ENCODE data around the gene GDPD4. TPM values are rescaled to one million over a fixed set of nuclear protein-coding genes. Genes with fewer than 3 reads are reported as not detected.

GDPD4 gene
- total RNA-seq, 4 donors from 2014 or later = not detected

DNA sequence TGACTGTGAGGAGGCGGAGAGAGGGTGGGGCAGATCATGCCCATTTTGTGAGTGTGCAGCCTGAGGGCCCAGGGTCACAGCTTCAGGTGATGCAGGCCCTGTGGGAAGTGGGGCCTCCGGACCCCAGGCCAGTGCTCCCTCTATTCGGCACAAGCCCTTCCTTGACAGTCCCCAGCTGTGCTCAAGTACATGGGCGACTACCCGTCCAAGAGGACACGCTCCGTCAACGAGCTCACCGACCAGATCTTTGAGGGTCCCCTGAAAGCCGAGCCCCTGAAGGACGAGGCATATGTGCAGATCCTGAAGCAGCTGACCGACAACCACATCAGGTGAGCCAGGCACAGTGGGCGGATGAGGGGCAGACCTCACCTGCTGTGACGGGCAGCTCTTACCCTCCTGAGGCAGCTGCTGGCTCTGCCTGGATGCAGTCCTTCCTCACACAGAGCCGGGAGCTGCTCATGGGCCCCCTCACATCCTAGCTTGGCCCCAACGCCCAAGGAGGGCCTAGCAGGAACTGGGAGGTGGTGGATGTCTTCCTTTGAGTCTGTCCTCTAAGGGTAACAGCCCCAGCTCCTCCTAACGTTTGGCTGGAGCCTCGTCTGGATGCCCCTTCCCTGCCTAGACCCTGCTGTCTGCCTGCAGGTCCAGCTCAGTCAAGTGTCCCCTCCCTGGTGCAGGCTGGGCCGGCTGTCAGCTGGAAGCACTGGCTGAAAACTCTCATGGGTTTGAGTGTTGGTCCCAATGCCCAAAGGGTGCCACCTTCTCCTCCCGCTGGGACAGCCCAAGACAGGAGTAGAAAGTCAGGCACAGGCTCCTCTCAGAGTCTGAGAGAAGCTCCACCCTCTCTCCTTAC is 97.4 kb downstream of the GDPD4 start:
- intact Hi-C loops (cut with DNase I) = no loop called here
- no peak for DNase-seq
- WGBS, 2 donors = 74 to 94% methylated on average over 7 to 9 of the region's 20 CpGs

DNA sequence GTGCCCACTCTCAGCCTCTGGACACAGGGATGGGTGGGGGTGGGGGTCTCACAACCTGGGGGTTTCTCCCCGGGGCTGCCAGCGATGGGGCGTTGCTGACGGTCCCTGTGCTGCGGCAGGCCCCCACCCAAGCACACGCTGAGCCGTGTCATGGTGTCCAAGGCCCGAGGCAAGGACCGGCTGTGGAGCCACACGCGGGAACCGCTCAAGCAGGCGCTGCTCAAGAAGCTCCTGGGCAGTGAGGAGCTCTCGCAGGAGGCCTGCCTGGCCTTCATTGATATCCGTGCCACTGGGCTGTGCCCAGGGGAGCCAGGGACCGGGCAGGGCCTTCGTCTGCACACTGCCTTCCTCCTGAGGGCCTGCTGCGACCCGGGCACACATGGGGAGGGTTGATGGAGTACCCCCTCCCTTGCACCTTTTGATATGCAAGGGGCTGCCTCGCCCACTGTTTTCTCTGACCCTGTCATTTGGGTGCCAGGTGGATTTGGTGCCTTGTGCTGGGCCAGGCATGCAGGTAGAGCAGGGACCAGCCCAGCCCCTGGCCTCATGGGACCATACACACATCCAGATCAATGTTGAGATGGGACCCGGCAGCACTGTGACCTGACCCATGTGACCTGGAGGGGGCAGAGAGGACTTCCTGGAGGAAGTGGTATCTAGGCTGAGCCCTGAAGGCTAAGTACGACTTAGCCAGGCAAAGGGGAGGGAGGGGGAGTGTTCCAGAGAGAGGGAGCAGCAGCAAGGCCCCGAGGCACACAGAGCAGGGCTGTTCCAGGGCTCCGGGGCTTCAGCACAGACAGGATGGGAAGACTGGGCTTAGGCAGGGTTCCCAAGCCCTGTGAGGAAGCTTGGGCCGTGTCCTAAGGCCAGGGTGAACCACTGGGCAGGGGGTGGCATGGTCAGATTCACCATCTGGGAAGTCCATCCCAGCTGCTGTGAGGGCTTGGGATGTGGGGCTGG is 98.3 kb downstream of the GDPD4 start:
- Histone ChIP-seq H3K4me1 (no peaks in the 10 kb centered on the region), H3K4me3 (no peak overlapping the region), H3K9me3 (no peaks in the 10 kb centered on the region), H3K27ac (no peak overlapping the region), H3K36me3 (no peaks in the 10 kb centered on the region), H3K27me3 (no peaks in the 10 kb centered on the region)
- DNase-seq = no peak
- no peak for TF ChIP-seq POLR2A (IDR thresholded peaks at IDR 0.05)
- TF ChIP-seq, protein P1, sequence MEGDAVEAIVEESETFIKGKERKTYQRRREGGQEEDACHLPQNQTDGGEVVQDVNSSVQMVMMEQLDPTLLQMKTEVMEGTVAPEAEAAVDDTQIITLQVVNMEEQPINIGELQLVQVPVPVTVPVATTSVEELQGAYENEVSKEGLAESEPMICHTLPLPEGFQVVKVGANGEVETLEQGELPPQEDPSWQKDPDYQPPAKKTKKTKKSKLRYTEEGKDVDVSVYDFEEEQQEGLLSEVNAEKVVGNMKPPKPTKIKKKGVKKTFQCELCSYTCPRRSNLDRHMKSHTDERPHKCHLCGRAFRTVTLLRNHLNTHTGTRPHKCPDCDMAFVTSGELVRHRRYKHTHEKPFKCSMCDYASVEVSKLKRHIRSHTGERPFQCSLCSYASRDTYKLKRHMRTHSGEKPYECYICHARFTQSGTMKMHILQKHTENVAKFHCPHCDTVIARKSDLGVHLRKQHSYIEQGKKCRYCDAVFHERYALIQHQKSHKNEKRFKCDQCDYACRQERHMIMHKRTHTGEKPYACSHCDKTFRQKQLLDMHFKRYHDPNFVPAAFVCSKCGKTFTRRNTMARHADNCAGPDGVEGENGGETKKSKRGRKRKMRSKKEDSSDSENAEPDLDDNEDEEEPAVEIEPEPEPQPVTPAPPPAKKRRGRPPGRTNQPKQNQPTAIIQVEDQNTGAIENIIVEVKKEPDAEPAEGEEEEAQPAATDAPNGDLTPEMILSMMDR (IDR thresholded peaks at IDR 0.05) = no peak
- 62 to 68% methylated on average over 4 to 5 of the region's 25 CpGs for WGBS, 2 donors
- intact Hi-C loops (cut with DNase I) = no loop called here

More for the DNA sequence above, 97.4 kb downstream of the GDPD4 start:
- TF ChIP-seq, protein P1 (IDR thresholded peaks at IDR 0.05) = no peak
- no peak for TF ChIP-seq POLR2A (IDR thresholded peaks at IDR 0.05)
- no peak overlapping the region for H3K4me3 ChIP-seq
- H3K36me3 ChIP-seq = no peaks in the 10 kb centered on the region
- no peak overlapping the region for H3K27ac ChIP-seq
- H3K27me3 ChIP-seq = no peaks in the 10 kb centered on the region
- H3K9me3 ChIP-seq = no peaks in the 10 kb centered on the region
- H3K4me1 ChIP-seq = no peaks in the 10 kb centered on the region

DNA sequence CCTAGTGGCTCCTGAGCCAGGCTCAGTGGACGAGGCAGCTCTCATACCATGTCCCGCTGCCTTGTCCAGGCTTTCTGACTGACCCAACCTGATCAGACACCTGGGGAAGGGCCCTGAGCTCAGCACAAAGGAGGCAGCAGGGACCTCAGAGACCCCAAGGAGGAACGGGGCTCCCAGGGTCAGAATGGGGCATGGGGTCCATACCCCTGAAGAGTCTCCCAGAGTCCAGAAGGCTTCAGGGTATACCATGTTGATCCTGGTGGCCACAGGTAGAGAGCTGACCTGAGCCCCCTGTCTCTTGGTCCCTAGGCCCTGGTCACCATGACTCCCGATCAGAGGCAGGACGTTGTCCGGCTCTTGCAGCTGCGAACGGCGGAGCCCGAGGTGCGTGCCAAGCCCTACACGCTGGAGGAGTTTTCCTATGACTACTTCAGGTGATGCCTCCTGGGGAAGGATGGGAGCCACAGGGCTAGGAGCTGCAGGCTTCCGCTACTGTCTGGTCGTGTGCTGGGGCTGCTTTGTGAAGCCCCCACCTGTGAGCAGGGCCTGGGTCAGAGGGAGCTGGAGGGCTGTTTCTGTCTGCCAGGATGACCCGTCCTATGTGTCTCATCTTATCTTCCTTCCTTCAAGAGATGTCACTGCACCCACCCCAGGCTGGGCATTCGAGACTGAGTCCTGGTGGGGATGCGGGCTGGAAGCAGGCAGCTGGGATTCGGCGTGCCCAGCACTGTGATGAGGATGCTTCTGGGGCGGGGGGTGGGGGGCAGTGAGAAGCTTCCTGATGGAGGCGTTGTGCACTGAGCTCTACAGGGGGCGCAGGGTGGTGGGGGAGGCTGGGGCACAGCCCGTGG is 99.3 kb downstream of the GDPD4 start:
- Histone ChIP-seq H3K27me3 (no peaks in the 10 kb centered on the region), H3K27ac (no peak overlapping the region), H3K36me3 (no peaks in the 10 kb centered on the region), H3K4me3 (no peak overlapping the region), H3K9me3 (no peaks in the 10 kb centered on the region), H3K4me1 (no peaks in the 10 kb centered on the region)
- no peak for TF ChIP-seq POLR2A (IDR thresholded peaks at IDR 0.05)
- TF ChIP-seq, protein P1 (IDR thresholded peaks at IDR 0.05) = no peak
- 80 to 100% methylated on average over 1 to 5 of the region's 23 CpGs for WGBS, 2 donors
- DNase-seq = no peak
- intact Hi-C loops (cut with DNase I) = no loop called here

DNA sequence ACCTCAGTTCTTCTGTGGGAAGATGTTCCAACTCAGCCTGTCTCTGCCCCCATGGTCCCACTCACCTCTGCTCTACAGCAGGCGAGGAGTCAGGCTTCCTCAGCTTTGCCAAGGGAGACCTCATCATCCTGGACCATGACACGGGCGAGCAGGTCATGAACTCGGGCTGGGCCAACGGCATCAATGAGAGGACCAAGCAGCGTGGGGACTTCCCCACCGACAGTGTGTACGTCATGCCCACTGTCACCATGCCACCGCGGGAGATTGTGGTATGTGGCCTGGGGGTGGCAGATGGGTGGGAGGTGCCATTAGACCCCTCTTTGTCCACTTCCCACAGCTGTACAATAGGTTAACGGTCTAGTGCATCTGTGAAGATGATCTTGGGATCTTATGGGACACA is 100.1 kb downstream of the GDPD4 start:
- H3K9me3 ChIP-seq = no peaks in the 10 kb centered on the region
- no peaks in the 10 kb centered on the region for H3K4me1 ChIP-seq
- 82 to 83% methylated on average over 4 to 10 of the region's 11 CpGs for WGBS, 2 donors
- DNase-seq = no peak
- no peaks in the 10 kb centered on the region for H3K36me3 ChIP-seq
- H3K27ac ChIP-seq = no peak overlapping the region
- H3K4me3 ChIP-seq = no peak overlapping the region
- TF ChIP-seq, protein P1 (IDR thresholded peaks at IDR 0.05) = no peak
- TF ChIP-seq POLR2A (IDR thresholded peaks at IDR 0.05) = no peak
- intact Hi-C loops (cut with DNase I) = no loop called here
- H3K27me3 ChIP-seq = no peaks in the 10 kb centered on the region

All from esophagus squamous epithelium (tissue), 5 donors.